ENCODE data around the gene SLC25A34. TPM values are rescaled to one million over a fixed set of nuclear protein-coding genes. Genes with fewer than 3 reads are reported as not detected.

SLC25A34 gene
- total RNA-seq, 2 experiments from 2014 or later = 1.9 to 2.8 TPM

DNA sequence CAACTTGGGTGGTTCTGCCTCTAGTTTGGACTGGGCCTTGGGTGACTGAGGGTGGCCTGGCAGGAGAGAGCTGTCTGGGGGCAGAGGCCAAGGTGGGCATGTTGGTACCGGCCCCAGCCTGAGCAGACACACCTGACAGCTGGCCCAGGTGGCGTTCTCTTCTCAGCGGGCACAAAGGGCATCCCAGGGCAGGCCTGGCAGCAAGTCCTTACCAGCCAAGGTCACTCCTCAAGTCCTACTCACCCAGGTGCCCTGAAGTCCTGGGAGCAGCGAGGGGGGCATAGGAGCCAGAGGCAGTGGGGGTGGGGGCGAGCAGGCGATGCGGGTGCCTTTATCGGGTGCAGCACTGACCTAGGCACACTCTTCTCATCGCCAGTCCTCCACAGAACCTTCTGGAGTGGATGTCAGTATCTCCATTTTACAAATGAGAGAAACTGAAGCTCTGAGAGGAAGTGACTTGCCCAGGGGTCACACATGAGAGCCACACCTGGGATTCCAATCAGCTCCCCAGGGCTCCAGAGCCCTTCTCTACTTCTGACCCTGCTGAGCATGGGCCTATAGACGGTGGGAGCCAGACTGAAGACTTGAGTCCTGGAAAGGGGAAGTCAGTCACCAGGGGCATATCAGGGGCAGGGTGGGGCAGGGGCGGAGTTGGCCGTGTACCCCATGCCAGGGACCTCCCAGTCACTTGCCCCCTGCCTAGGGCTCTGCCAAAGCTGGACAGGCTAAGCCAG is 587 bp upstream of the SLC25A34 start:
- POLR2A ChIA-PET = no interaction called here
- Histone ChIP-seq H3K4me3 (ENCODE audit: low read length) (no peak overlapping the region), H3K36me3 (ENCODE audit: insufficient read depth, low read length) (peaks cover 30% of the 10 kb centered on the region), H3K27ac (ENCODE audit: low read depth in 1 of 2, low read length in 2 of 2) (no peak overlapping the region), H3K9me3 (ENCODE audit: control insufficient read depth in 1 of 2, insufficient read depth in 1 of 2, low read length in 2 of 2) (no peaks in the 10 kb centered on the region), H3K27me3 (ENCODE audit: control insufficient read depth in 1 of 2, insufficient read depth in 2 of 2, low read length in 2 of 2) (no peaks in the 10 kb centered on the region), H3K4me1 (ENCODE audit: insufficient read depth, low read length) (no peaks in the 10 kb centered on the region)
- peaks cover 18% of the 10 kb centered on the region for H3K36me3 Mint-ChIP-seq (ENCODE audit: low read depth)
- H3K27ac Mint-ChIP-seq = no peak overlapping the region
- no peaks in the 10 kb centered on the region for H3K9me3 Mint-ChIP-seq
- peak in 1 of 14 experiments; percentile 23 for DNase-seq
- CTCF ChIA-PET = no interaction called here
- ATAC-seq (ENCODE audit: poor library complexity) = no peak
- no peaks in the 10 kb centered on the region for H3K4me1 Mint-ChIP-seq (ENCODE audit: low read depth)
- no peak overlapping the region for H3K4me3 Mint-ChIP-seq
- TF ChIP-seq, protein P1, sequence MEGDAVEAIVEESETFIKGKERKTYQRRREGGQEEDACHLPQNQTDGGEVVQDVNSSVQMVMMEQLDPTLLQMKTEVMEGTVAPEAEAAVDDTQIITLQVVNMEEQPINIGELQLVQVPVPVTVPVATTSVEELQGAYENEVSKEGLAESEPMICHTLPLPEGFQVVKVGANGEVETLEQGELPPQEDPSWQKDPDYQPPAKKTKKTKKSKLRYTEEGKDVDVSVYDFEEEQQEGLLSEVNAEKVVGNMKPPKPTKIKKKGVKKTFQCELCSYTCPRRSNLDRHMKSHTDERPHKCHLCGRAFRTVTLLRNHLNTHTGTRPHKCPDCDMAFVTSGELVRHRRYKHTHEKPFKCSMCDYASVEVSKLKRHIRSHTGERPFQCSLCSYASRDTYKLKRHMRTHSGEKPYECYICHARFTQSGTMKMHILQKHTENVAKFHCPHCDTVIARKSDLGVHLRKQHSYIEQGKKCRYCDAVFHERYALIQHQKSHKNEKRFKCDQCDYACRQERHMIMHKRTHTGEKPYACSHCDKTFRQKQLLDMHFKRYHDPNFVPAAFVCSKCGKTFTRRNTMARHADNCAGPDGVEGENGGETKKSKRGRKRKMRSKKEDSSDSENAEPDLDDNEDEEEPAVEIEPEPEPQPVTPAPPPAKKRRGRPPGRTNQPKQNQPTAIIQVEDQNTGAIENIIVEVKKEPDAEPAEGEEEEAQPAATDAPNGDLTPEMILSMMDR (IDR thresholded peaks at IDR 0.05) = no peak
- intact Hi-C loops (cut with DNase I, micrococcal nuclease) = no loop called here
- no peaks in the 10 kb centered on the region for H3K27me3 Mint-ChIP-seq

DNA sequence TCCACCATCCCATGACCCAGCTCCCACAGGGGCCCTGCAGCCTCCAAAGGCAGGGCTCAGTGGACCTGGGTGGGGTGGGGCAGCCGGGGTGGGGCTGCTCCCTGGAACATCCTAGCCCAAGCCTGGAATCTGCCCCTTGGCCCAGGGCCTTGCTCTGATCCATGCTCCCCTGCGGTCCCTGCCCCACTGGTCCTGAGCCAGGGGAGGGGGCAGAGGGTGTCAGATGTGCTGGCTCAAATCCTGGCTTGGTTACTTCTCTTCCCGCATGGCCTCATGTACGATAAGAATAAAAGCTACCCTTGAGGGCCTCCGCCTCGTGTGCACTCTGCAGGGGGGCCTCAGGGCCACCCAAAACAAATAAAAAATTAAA is 819 bp downstream of the SLC25A34 start:
- H3K4me3 Mint-ChIP-seq = no peak overlapping the region
- H3K27ac Mint-ChIP-seq = no peak overlapping the region
- POLR2A ChIA-PET = no interaction called here
- CTCF ChIA-PET = no interaction called here
- no peaks in the 10 kb centered on the region for H3K9me3 ChIP-seq (ENCODE audit: control insufficient read depth in 1 of 2, insufficient read depth in 1 of 2, low read length in 2 of 2)
- H3K4me3 ChIP-seq (ENCODE audit: low read length) = no peak overlapping the region
- no peak overlapping the region for H3K27ac ChIP-seq (ENCODE audit: low read depth in 1 of 2, low read length in 2 of 2)
- ATAC-seq (ENCODE audit: poor library complexity) (no peak), DNase-seq (no peak)
- no peaks in the 10 kb centered on the region for H3K9me3 Mint-ChIP-seq
- peaks cover 6% of the 10 kb centered on the region for H3K4me1 Mint-ChIP-seq (ENCODE audit: low read depth)
- H3K4me1 ChIP-seq (ENCODE audit: insufficient read depth, low read length) = peaks cover 6% of the 10 kb centered on the region
- no peaks in the 10 kb centered on the region for H3K27me3 ChIP-seq (ENCODE audit: control insufficient read depth in 1 of 2, insufficient read depth in 2 of 2, low read length in 2 of 2)
- peaks cover 18% of the 10 kb centered on the region for H3K36me3 Mint-ChIP-seq (ENCODE audit: low read depth)
- TF ChIP-seq, protein P1 (IDR thresholded peaks at IDR 0.05) = no peak
- H3K27me3 Mint-ChIP-seq = no peaks in the 10 kb centered on the region
- intact Hi-C loops (cut with DNase I, micrococcal nuclease) = no loop called here
- peaks cover 17% of the 10 kb centered on the region for H3K36me3 ChIP-seq (ENCODE audit: insufficient read depth, low read length)

DNA sequence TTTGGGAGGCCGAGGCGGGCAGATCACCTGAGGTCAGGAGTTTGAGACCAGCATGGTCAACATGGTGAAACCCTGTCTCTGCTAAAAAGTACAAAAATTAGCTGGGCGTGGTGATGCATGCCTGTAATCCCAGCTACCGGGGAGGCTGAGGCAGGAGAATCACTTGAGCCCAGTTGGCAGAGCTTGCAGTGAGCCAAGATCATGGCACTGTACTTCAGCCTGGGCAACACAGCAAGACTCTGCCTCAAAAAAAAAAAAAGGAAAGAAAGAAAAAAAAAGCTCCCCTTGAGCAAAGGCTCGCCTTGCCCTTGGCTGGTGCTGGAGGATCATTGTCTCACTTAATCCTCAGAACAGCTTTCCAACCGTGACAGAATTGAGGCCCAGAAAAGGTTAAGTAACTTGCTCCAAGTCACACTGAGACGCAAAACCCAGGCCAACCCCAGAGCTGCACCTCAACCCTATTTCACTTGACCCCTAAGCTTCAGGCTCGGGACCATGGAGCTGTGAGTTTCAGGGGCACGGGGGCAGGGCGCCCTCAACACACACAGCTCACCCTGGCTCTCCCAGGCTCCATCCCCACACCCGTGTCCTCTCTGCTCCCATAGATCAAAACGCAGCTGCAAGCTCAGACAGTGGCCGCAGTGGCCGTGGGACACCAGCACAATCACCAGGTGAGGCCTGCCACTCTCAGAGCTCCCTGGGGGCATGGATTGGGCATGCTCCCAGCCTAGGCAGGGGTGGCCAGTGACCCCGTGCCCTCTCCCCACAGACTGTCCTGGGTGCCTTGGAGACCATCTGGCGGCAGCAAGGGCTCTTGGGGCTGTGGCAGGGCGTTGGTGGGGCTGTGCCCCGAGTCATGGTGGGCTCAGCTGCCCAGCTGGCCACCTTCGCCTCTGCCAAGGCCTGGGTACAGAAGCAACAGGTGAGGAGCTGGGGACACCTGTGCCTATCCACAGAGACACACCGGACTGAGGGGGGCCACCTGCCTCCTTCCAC is 1.6 kb downstream of the SLC25A34 start:
- TF ChIP-seq, protein P1 (IDR thresholded peaks at IDR 0.05) = no peak
- CTCF ChIA-PET = no interaction called here
- no peak overlapping the region for H3K27ac Mint-ChIP-seq
- Histone ChIP-seq H3K9me3 (ENCODE audit: control insufficient read depth in 1 of 2, insufficient read depth in 1 of 2, low read length in 2 of 2) (no peaks in the 10 kb centered on the region), H3K27me3 (ENCODE audit: control insufficient read depth in 1 of 2, insufficient read depth in 2 of 2, low read length in 2 of 2) (no peaks in the 10 kb centered on the region), H3K4me1 (ENCODE audit: insufficient read depth, low read length) (peaks cover 6% of the 10 kb centered on the region), H3K36me3 (ENCODE audit: insufficient read depth, low read length) (peaks cover 10% of the 10 kb centered on the region), H3K4me3 (ENCODE audit: low read length) (no peak overlapping the region), H3K27ac (ENCODE audit: low read depth in 1 of 2, low read length in 2 of 2) (no peak overlapping the region)
- H3K36me3 Mint-ChIP-seq (ENCODE audit: low read depth) = peaks cover 12% of the 10 kb centered on the region
- H3K4me1 Mint-ChIP-seq (ENCODE audit: low read depth) = peaks cover 6% of the 10 kb centered on the region
- H3K9me3 Mint-ChIP-seq = no peaks in the 10 kb centered on the region
- POLR2A ChIA-PET = no interaction called here
- intact Hi-C loops (cut with DNase I, micrococcal nuclease) = no loop called here
- no peaks in the 10 kb centered on the region for H3K27me3 Mint-ChIP-seq
- ATAC-seq (ENCODE audit: poor library complexity) (no peak), DNase-seq (no peak)
- no peak overlapping the region for H3K4me3 Mint-ChIP-seq

Data from CD4-positive, alpha-beta T cell (primary cell).